ENCODE measurements around the gene SIGLECL1.

The SIGLECL1 gene

DNA sequence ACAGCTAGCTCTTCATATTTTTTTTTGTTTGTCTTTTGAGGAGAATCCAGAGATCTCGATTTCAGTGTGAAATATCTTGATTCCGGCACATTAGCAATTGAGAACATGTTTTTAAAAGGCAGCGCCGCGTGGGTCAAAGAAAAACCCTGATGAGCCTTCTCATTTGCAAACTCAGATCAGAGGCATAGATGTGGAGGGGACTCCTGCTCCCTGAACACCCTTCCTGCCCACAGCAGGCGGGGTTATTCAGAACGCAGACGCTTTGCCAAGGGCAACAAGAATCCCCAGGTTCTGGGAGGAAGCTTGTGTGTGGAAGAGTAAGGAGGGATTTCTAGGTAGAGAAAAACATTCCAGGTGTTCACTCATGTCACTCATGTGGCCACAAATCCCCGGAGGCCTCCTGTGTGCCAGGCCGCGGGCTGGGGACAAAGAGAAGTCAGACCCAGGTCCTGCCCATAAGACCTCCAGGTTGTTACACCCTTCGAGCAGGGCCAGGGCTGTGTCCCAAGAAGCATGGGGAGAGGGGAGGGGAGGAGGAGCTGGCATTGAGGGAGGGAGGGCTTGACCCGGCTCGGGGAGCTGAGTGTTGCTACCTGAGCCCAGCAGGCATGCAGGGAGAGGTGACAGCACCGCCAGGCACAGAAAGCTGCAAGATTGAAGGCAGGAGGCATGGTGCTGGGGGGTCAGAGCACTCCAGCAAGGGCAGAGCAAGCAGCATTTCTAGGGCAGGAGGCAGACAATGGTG is 44.7 kb downstream of the SIGLECL1 start:
- no peak for DNase-seq (ENCODE audit: low read depth)

DNA sequence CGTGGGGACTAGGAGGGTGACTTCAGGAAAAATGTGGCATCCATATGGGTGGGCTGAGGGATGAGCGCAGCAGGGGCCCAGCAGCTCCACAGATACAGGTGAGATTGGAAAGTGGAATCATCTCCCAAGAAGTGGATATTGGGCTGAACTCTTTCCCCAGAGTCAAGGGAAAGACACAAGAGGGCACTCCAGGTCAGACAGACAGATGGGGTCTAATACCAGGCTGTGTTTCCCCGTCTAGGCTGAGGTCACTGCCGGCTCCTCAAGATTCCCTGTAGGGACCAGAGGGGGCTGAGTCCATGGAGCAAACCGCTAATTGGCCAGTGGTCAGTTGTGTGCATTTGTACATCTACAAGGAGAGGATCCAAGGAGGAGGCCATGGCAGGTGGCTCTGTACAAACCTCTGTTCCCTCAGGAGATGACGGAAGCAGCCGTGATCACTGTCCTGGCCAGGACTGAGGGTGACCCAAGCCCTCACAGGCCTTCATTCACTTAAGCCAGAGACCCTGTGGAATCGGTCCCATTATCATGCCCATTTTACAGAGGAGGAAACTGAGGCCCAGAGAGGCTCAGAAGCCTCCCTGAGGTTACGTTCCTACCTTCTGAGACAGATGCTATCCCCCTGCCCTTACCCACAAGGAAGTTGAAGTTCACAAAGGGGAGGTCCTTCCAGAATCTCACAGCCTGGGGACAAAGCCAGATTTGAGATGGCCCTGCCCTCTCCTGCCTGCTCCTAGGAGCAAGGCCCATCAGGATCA is 45.6 kb downstream of the SIGLECL1 start:
- no peak for DNase-seq (ENCODE audit: low read depth)

- DNase-seq (ENCODE audit: low read depth), result no peak
Observed at GRCh38 chr19:51297406-51297805, 46.5 kb downstream of the SIGLECL1 start.

- no peak for DNase-seq (ENCODE audit: low read depth)
Observed at GRCh38 chr19:51301266-51301665, 50.4 kb downstream of the SIGLECL1 start.

DNA sequence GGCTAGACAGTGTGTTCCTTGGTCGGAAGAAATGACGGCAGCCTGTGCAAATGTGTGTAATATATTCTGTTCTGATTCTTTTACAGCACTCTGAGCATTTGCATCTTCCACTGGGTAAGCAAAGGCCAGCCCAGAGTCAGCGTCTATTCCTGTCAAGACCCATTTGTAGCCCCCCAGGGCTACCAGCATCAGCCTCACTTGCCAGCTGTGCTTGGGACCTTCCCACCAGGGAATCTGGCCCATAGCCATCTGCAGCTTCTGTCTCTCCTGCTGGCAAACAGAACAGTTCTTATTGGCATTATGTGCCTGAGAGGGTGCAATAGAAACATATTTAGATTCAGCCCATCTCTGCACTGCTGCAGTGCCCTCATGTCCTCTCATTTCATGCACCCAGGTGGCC is 54.6 kb downstream of the SIGLECL1 start:
- no peak for DNase-seq (ENCODE audit: low read depth)

DNA sequence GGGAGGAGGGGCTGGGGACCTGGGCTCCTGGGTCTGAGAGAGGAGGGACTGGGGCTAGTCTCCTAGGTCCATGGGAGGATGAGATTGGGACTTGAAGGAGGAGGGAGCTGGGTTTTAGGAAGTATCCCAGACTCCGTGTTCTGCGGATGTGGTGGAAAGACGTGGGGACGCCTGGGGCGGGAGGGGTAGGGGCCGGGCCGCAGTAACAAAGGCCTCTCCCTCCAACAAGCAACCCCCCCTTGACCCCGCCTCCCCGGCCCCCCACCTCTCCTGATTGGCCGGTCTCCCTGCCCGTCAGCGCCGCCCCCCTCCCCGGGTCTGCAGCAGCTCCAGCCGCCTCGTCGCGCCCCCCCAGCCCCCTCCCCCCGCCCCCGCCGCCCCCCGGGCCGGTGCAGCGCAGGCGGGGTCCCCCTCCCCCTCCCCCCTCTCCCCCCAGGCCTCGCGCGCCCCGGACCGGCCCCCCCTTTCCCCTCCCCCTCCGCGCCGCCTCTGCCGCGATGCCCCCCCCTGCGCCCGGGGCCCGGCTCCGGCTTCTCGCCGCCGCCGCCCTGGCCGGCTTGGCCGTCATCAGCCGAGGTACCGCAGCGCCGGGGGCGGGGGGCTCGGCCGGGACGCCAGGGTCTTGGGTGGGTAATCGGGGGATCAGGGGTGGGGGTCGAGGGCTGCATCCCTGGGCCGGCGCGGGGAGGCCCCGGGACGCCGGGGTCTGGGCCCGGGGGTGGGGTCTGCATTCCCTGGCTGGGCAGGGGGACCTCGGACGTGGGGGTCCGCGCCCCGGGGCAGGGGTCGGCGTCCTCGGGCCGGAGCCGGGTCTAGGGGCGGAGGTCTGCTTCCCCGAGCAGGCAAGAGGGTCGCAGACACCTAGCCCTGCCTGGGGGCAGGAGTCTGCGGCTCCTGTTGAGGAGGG is 60.7 kb downstream of the SIGLECL1 start, which contains the start of gene IGLON5:
Gene IGLON5, plus strand, starts transcription at position 294 of the 907 bp plus-strand sequence. Its CDS starts 204 bp downstream, at position 498.
- no peak for DNase-seq (ENCODE audit: low read depth)

DNA sequence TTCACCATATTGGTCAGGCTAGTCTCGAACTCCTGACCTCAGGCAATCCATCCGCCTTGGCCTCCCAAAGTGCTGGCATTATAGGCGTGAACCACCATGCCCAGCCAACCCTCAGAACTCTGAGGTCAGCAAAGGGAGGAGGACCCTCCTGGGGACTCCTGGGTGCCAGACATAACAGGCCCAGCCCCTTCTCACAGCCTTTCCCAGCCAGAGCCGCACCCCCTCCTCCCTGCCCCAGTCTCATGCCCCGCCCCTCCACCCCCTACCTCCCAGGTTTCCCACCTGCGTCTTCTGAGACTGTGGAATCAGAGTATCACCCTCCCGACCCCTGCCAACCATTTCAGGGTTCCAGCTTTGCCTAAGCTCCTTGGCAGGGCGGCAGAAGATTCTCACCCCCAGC is 65.8 kb downstream of the SIGLECL1 start:
- DNase-seq (ENCODE audit: low read depth), result no peak

- no peak for DNase-seq (ENCODE audit: low read depth)
Observed at GRCh38 chr19:51317376-51317775, 66.5 kb downstream of the SIGLECL1 start.

DNA sequence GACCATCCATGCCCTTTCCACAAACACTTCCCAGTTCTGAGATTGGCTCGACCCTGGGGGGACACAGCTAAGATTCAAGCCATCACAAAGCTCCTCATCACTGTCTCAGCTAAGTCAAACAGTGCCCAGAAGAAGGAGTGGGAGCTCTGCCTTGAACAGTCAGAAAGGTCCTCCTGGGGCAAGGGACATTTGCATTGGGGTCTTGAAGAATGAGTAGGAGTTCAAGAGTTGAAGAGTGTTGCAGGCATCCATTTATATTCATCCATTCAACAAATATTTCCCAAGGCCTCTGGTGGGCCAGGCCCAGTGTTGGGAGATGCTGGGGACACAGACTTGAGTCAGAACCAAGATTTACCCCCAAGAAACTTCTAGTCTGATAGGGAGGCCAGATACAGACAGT is 67.1 kb downstream of the SIGLECL1 start:
- no peak for DNase-seq (ENCODE audit: low read depth)

Data from activated T-helper 1 cell treated with Interleukin-2 at 50 U/mL for 16 hours (primary cell).